EL (cell line): ENCODE results near the gene STK39.
A peak's percentile ranks its signal among the peaks of the same experiment; 100 is the strongest.

Experiments
- DNase-seq: peaks from one replicate; pipeline ENCODE4 v3.0.0-alpha.2; 2016

Gene STK39

GRCh38 chr2:168033966-168034365 is 213.4 kb downstream of the STK39 start:
- DNase-seq, result no peak

GRCh38 chr2:168032091-168032490 is 215.3 kb downstream of the STK39 start:
- no peak for DNase-seq

- DNase-seq, result peak; percentile 83
Measured at GRCh38 chr2:168030862-168031624, 216.4 kb downstream of the STK39 start.

- no peak for DNase-seq
Measured at GRCh38 chr2:168029071-168029470, 218.3 kb downstream of the STK39 start.

- no peak for DNase-seq
Measured at GRCh38 chr2:168028362-168028761, 219.0 kb downstream of the STK39 start.

GRCh38 chr2:168025487-168026202 is 221.8 kb downstream of the STK39 start:
- no peak for DNase-seq

GRCh38 chr2:168024459-168024858 is 222.9 kb downstream of the STK39 start:
- no peak for DNase-seq

GRCh38 chr2:168021800-168022587 is 225.4 kb downstream of the STK39 start:
- DNase-seq, result no peak

- no peak for DNase-seq
Measured at GRCh38 chr2:168015274-168015953, 232.0 kb downstream of the STK39 start.

GRCh38 chr2:168009900-168010299 is 237.5 kb downstream of the STK39 start:
- DNase-seq, result no peak

- DNase-seq, result no peak
Measured at GRCh38 chr2:168008646-168009195, 238.7 kb downstream of the STK39 start.

GRCh38 chr2:168006498-168006897 is 240.9 kb downstream of the STK39 start:
- DNase-seq, result no peak

GRCh38 chr2:168005586-168005985 is 241.8 kb downstream of the STK39 start:
- no peak for DNase-seq

- no peak for DNase-seq
Measured at GRCh38 chr2:168003876-168004275, 243.5 kb downstream of the STK39 start.

GRCh38 chr2:168002021-168002553 is 245.3 kb downstream of the STK39 start:
- DNase-seq, result peak; percentile 38

- no peak for DNase-seq
Measured at GRCh38 chr2:167992278-167992677, 255.1 kb downstream of the STK39 start.

GRCh38 chr2:167990062-167990461 is 257.3 kb downstream of the STK39 start:
- no peak for DNase-seq

- no peak for DNase-seq
Measured at GRCh38 chr2:167988296-167988695, 259.1 kb downstream of the STK39 start.

GRCh38 chr2:167987558-167987957 is 259.8 kb downstream of the STK39 start:
- no peak for DNase-seq

- no peak for DNase-seq
Measured at GRCh38 chr2:167987026-167987425, 260.4 kb downstream of the STK39 start.

GRCh38 chr2:167986223-167986622 is 261.2 kb downstream of the STK39 start:
- no peak for DNase-seq

- DNase-seq, result no peak
Measured at GRCh38 chr2:167981945-167982344, 265.4 kb downstream of the STK39 start.
